H1 (cell line): ENCODE measurements around the gene ZNRF3.

Experiments
- ATF3 ChIP-seq: IDR thresholded peaks from 2 replicates; pipeline ENCODE4 v1.6.1; 2011; ENCODE audit warnings: low read depth, mild to moderate bottlenecking, low read length; ENCODE audit not compliant: insufficient read depth
- CHD1 ChIP-seq: IDR thresholded peaks from 2 replicates; pipeline ENCODE4 v1.6.1; 2012; ENCODE audit warnings: low read depth, low read length, improper control_type of control experiment
- CTCF ChIP-seq, 3 experiments: IDR thresholded peaks; 1 replicate in 2 of 3; 2 replicates in 1 of 3; pipeline versions ENCODE4 v1.5.1 to v1.6.1; 2011; ENCODE audit warnings: low read length in 3 of 3, mild to moderate bottlenecking in 3 of 3, inconsistent platforms in 2 of 3, low read depth in 1 of 3, moderate library complexity in 1 of 3; ENCODE audit not compliant: insufficient read depth in 1 of 3; ENCODE audit errors: control extremely low read depth in 1 of 3
- GTF2F1 ChIP-seq: IDR thresholded peaks from 2 replicates; pipeline ENCODE4 v1.6.1; 2012; ENCODE audit warnings: low read depth, low read length, improper control_type of control experiment, borderline replicate concordance
- KDM5A ChIP-seq: fragments of 200-600 bp; IDR thresholded peaks from 2 replicates; pipeline ENCODE4 v1.7.1; 2012; ENCODE audit warnings: mild to moderate bottlenecking, low read length, inconsistent platforms, mixed read lengths
- MAX ChIP-seq: IDR thresholded peaks from 2 replicates; pipeline ENCODE4 v1.6.1; 2012; ENCODE audit warnings: inconsistent platforms
- POLR2A ChIP-seq, 2 experiments: IDR thresholded peaks; 1 replicate in 1 of 2; 2 replicates in 1 of 2; pipeline ENCODE4 v1.6.1; 2011; ENCODE audit warnings: low read depth in 2 of 2, low read length in 2 of 2, mild to moderate bottlenecking in 2 of 2; ENCODE audit errors: control extremely low read depth in 1 of 2
- POLR2AphosphoS5 ChIP-seq: IDR thresholded peaks from 2 replicates; pipeline ENCODE4 v1.6.1; 2011; ENCODE audit warnings: low read depth, low read length
- SP1 ChIP-seq: IDR thresholded peaks from 2 replicates; pipeline ENCODE4 v1.6.1; 2011; ENCODE audit warnings: low read depth, low read length
- TAF1 ChIP-seq: IDR thresholded peaks from 2 replicates; pipeline ENCODE4 v1.6.1; 2011; ENCODE audit warnings: mild to moderate bottlenecking, low read depth, low read length
- USF2 ChIP-seq: IDR thresholded peaks from 2 replicates; pipeline ENCODE4 v1.6.1; 2011; ENCODE audit warnings: low read length, improper control_type of control experiment
- ZNF274 ChIP-seq: IDR thresholded peaks from 2 replicates; pipeline ENCODE4 v1.7.0; 2012; ENCODE audit warnings: low read length, borderline replicate concordance; ENCODE audit errors: extremely low read depth

GRCh38 chr22:29079218-29079901 is 196.0 kb downstream of the ZNRF3 start:
- no peak for TF ChIP-seq CTCF (IDR thresholded peaks at IDR 0.05; ENCODE audit: control extremely low read depth in 1 of 3, insufficient read depth in 1 of 3, low read depth in 1 of 3, low read length in 3 of 3)
- TF ChIP-seq POLR2A (IDR thresholded peaks at IDR 0.05; ENCODE audit: control extremely low read depth in 1 of 2, low read depth in 2 of 2, low read length in 2 of 2) = no peak
- TF ChIP-seq POLR2AphosphoS5 = no peak
- no peak for TF ChIP-seq SP1
- TF ChIP-seq TAF1 = no peak
- no peak for TF ChIP-seq ATF3
- no peak for TF ChIP-seq USF2
- TF ChIP-seq KDM5A = no peak
- no peak for TF ChIP-seq GTF2F1
- no peak for TF ChIP-seq MAX
- TF ChIP-seq ZNF274 = no peak
- TF ChIP-seq CHD1 = no peak
